B cell (primary cell): ENCODE measurements around the gene OSCAR.

ENCODE experiments used
- EZH2 ChIP-seq: IDR thresholded peaks from 2 replicates; pipeline ENCODE4 v1.6.1; 2012; ENCODE audit warnings: borderline replicate concordance, low read depth, mild to moderate bottlenecking, moderate library complexity, low read length; ENCODE audit not compliant: insufficient read depth, poor library complexity, severe bottlenecking
- TF ChIP-seq, protein P1 (sequence below): fragments of 200-600 bp; IDR thresholded peaks from one replicate; pipeline ENCODE4 v1.8.0; 2022; ENCODE audit warnings: antibody characterized with exemption, mild to moderate bottlenecking

DNA sequence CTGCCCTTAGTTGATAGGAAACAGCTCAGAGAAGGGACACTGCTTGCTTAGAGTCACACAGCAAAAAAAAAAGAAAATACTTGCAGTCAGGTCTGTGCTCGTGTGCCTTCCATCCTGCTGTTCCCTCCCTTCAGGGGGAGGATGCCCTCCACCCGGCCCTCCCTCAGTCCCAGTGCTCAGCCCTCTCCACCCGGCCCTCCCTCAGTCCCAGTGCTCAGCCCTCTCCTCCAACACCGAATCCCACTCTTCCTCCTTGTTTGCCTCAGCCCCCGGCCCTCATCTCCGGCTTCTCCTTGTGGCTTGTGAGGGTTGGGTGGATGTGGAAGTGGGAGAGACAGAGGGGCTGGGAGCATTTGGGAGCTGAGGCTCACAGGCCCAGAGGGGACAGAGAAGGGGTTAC lies 9.0 kb upstream of the OSCAR start:
- TF ChIP-seq, protein P1, sequence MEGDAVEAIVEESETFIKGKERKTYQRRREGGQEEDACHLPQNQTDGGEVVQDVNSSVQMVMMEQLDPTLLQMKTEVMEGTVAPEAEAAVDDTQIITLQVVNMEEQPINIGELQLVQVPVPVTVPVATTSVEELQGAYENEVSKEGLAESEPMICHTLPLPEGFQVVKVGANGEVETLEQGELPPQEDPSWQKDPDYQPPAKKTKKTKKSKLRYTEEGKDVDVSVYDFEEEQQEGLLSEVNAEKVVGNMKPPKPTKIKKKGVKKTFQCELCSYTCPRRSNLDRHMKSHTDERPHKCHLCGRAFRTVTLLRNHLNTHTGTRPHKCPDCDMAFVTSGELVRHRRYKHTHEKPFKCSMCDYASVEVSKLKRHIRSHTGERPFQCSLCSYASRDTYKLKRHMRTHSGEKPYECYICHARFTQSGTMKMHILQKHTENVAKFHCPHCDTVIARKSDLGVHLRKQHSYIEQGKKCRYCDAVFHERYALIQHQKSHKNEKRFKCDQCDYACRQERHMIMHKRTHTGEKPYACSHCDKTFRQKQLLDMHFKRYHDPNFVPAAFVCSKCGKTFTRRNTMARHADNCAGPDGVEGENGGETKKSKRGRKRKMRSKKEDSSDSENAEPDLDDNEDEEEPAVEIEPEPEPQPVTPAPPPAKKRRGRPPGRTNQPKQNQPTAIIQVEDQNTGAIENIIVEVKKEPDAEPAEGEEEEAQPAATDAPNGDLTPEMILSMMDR: no peak
- no peak for TF ChIP-seq EZH2
